HFFc6 (cell line): ENCODE data around the gene ZNF630. TPM values are rescaled to one million over a fixed set of nuclear protein-coding genes. Genes with fewer than 3 reads are reported as not detected.
"Not testable (repeated sequence)": the region's sequence is repeated elsewhere in the genome, so short reads cannot be mapped to it uniquely, and the experiment has no call there.

Experiments
- DNase-seq: peaks from one replicate; pipeline ENCODE4 v3.0.0-alpha.2; 2018
- H3K27ac Mint-ChIP-seq: 2 replicates; pipeline ENCODE4 v1.8.0; 2020; ENCODE audit warnings: mild to moderate bottlenecking, mixed read lengths
- H3K27me3 Mint-ChIP-seq: 2 replicates; pipeline ENCODE4 v1.8.0; 2021; ENCODE audit warnings: mild to moderate bottlenecking, moderate library complexity, mixed read lengths; ENCODE audit not compliant: insufficient read depth
- H3K36me3 Mint-ChIP-seq: 2 replicates; pipeline ENCODE4 v1.8.0; 2021; ENCODE audit warnings: low read depth, mixed read lengths
- H3K4me1 Mint-ChIP-seq: 2 replicates; pipeline ENCODE4 v1.8.0; 2020; ENCODE audit warnings: low read depth, mixed read lengths
- H3K4me3 Mint-ChIP-seq: 2 replicates; pipeline ENCODE4 v1.8.0; 2020; ENCODE audit warnings: mild to moderate bottlenecking, moderate library complexity, mixed read lengths
- H3K9me3 Mint-ChIP-seq: 2 replicates; pipeline ENCODE4 v1.8.0; 2020; ENCODE audit warnings: mild to moderate bottlenecking, mixed read lengths
- total RNA-seq, 6 experiments: library from RNA; stranded (reverse); fragmentation: NEBNext Ultra II Directional; extraction: Animal tissue kit (Norgen Biotek cat#: 25700); gene quantifications; 2 replicates in 1 of 6; 3 replicates in 5 of 6; pipeline ENCODE4 v1.2.3, GENCODE V29; 2021
- TF ChIP-seq, protein P1 (sequence below): fragments of 200-600 bp; sonication (generic); IDR thresholded peaks from 2 replicates; pipeline ENCODE4 v1.5.0; 2021; ENCODE audit warnings: antibody characterized with exemption, mild to moderate bottlenecking

The ZNF630 gene
- total RNA-seq, 6 experiments from 2014 or later = 0.26 to 0.87 (median 0.43) TPM

DNA sequence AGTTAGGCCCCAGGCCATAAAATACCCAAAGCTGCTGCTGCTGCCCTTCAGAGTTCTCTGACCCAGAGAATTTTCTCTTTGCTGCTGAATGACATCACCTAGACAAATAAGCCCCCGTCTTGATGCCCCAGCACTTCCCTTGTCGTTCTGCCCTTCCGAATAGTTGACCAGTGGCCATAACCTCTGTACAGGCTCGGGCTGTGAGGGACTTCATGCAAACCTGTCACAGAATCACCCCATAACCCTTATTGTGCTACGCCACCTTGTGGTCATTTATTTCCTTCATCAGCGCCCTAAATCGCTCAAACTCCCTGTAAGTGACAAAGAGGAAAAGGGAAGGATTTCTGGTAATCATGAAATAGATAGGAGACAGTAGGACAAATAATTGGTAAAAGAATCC is 45.9 kb downstream of the ZNF630 start:
- Mint-ChIP-seq H3K27ac (no peak overlapping the region), H3K9me3 (no peaks in the 10 kb centered on the region)
- TF ChIP-seq, protein P1, sequence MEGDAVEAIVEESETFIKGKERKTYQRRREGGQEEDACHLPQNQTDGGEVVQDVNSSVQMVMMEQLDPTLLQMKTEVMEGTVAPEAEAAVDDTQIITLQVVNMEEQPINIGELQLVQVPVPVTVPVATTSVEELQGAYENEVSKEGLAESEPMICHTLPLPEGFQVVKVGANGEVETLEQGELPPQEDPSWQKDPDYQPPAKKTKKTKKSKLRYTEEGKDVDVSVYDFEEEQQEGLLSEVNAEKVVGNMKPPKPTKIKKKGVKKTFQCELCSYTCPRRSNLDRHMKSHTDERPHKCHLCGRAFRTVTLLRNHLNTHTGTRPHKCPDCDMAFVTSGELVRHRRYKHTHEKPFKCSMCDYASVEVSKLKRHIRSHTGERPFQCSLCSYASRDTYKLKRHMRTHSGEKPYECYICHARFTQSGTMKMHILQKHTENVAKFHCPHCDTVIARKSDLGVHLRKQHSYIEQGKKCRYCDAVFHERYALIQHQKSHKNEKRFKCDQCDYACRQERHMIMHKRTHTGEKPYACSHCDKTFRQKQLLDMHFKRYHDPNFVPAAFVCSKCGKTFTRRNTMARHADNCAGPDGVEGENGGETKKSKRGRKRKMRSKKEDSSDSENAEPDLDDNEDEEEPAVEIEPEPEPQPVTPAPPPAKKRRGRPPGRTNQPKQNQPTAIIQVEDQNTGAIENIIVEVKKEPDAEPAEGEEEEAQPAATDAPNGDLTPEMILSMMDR = peak; percentile 81

DNA sequence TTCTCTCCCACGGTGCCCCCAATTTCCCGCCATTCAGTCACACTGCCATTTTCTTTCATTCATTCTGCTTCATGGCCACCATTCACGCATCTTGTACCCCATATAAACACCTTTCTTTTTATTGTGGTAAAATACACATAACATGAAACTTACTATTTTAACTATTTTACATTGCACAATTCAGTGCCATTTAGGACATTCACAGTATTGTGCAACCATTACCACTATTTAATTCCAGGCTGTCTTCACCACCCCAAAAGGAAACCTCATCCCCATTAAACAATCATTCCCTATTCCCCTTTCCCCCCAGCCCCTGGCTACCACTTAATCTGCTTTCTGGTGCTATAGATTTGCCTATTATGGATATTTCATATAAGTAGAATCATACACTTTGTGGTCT is 48.7 kb downstream of the ZNF630 start:
- peaks cover 6% of the 10 kb centered on the region for H3K4me1 Mint-ChIP-seq
- no peaks in the 10 kb centered on the region for H3K9me3 Mint-ChIP-seq
- no peak overlapping the region for H3K27ac Mint-ChIP-seq
- H3K27me3 Mint-ChIP-seq = peaks cover 3% of the 10 kb centered on the region
- no peak for DNase-seq
- H3K36me3 Mint-ChIP-seq = no peaks in the 10 kb centered on the region
- H3K4me3 Mint-ChIP-seq = 0 out of 2 replicates have a peak overlapping the region, but pooled peaks have one; percentile 11
- TF ChIP-seq, protein P1 = no peak

More for the DNA sequence above, 45.9 kb downstream of the ZNF630 start:
- H3K36me3 Mint-ChIP-seq = no peaks in the 10 kb centered on the region
- peaks cover 5% of the 10 kb centered on the region for H3K27me3 Mint-ChIP-seq
- no peak overlapping the region for H3K4me3 Mint-ChIP-seq
- DNase-seq = peak; percentile 34
- peaks cover 6% of the 10 kb centered on the region for H3K4me1 Mint-ChIP-seq

DNA sequence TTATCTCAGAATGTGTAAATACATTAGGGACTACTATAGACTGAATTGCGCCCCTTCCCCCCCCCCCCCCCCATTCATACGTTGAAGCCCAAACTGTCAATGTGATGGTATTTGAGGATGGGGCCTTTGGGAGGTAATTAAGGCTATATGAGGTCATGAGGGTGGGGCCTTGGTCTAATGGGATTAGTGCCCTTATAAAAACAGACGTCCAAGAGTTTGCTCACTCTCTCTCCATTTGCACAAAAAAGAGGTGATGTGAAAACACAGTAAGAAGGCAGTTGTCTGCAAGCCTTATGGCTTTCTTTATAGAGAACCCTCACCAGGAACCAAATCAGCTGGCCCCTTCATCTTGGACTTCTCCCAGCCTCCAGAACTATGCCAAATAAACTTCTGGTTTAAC is 49.3 kb downstream of the ZNF630 start:
- Mint-ChIP-seq H3K27me3 (peaks cover 3% of the 10 kb centered on the region), H3K27ac (no peak overlapping the region), H3K9me3 (no peaks in the 10 kb centered on the region), H3K4me3 (no peak overlapping the region), H3K4me1 (peaks cover 6% of the 10 kb centered on the region), H3K36me3 (no peaks in the 10 kb centered on the region)
- TF ChIP-seq, protein P1 = no peak
- no peak for DNase-seq

DNA sequence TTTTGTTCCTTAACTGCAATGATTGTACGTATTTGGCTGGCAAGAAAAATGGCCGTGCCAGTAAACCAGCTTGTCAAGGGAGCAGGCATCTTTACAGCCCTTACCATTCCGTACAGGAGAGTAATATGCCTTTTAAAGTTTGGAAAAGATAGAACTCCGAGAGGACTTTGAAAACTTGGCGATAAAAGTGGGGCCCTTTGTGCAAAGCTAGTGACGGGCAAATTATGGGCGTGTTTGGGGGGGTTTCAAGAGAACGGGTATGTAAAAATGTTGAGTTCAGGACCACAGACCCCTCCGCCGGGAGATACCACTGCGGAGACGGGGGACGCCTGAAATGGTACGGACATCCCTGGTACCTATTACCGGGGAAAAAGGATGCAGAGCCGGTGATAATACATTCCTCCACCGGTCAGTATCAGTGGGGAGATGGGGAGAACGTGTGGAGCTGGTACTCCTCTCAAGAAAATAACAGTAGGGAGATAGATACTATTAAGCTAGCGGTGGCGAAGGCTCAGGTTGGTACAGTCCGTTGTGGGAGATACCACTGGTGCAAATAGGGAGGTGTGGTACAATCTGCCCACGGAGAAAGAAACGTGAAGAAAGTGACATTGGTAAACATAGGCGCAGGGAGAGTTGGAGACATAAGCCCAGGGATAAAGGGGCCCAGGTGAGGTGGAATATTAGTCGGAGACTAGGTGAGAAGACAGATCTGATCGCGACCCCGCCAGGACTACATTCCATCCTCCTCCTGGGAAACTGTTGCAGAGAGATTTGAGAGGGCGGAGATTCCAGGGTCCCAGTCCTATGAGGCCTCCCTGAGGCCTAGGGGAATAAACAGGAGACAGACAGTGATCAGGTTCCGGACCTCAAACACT is 50.2 kb downstream of the ZNF630 start:
- Mint-ChIP-seq H3K4me3 (peak overlapping the region; percentile 90), H3K36me3 (no peaks in the 10 kb centered on the region), H3K27ac (peak overlapping the region; percentile 98), H3K9me3 (no peaks in the 10 kb centered on the region), H3K4me1 (peaks cover 6% of the 10 kb centered on the region), H3K27me3 (peaks cover 3% of the 10 kb centered on the region)
- TF ChIP-seq, protein P1 = no peak
- DNase-seq = peak; percentile 67

DNA sequence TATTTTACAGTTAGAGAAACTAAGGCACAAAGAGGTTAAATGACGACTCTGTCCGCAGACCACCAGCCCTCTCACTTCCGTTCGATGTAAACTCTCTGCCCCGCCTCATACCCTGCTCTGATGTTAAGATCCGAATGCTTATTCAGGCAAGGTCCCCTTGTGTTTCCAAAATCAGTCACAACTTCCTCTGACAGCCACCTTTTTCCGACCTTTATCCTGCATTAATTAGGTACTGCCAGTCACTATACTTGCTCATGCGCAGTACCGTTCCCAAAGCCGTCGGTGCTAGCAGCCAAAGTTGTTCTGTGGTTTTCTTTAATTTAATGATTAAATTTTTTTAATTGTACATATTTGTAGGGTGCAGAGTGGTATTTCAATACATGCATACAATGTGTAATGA is 51.0 kb downstream of the ZNF630 start:
- DNase-seq, H3K4me3 Mint-ChIP-seq, H3K36me3 Mint-ChIP-seq, H3K27me3 Mint-ChIP-seq, H3K27ac Mint-ChIP-seq, H3K9me3 Mint-ChIP-seq, H3K4me1 Mint-ChIP-seq: not testable (repeated sequence)

DNA sequence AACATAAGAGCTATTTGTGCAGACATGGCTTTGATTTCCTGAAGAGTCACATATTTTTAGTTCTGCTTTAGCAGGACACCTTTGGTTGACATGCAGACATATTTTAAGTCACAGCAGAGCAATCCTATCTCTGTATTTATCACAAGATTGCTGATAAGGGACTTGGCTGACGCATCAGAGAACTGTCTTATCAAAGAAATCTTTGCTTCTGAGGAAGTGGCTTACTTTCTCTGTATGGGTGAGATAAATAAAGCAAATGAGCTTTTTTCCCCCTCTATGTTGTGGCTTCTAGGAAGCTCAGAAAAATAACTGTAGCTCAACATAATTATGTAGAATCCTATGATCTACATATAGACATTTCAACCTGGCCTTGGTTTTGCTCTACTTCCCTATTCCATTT is 51.5 kb downstream of the ZNF630 start:
- not testable (repeated sequence) for H3K4me3 Mint-ChIP-seq, DNase-seq, H3K36me3 Mint-ChIP-seq, H3K9me3 Mint-ChIP-seq, H3K4me1 Mint-ChIP-seq, H3K27ac Mint-ChIP-seq, H3K27me3 Mint-ChIP-seq

DNA sequence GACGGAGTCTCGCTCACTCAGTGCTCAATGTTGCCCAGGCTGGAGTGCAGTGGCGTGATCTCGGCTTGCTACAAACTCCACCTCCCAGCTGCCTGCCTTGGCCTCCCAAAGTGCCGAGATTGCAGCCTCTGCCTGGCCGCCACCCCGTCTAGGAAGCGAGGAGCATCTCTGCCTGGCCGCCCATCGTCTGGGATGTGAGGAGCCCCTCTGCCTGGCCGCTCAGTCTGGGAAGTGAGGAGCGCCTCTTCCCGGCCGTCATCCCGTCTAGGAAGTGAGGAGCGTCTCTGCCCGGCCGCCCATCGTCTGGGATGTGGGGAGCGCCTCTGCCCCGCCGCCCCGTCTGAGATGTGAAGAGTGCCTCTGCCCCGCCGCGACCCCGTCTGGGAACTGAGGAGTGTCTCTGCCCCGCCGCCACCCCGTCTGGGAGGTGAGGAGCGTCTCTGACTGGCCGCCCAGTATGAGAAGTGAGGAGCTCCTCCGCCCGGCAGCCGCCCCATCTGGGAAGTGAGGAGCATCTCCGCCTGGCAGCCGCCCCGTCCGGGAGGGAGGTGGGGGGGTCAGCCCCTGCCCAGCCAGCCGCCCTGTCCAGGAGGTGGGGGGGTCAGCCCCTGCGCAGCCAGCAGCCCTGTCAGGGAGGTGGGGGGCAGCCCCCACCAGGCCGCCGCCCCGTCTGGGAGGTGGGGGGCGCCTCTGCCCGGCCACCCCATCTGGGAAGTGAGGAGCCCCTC is 54.7 kb downstream of the ZNF630 start:
- not testable (repeated sequence) for H3K9me3 Mint-ChIP-seq, DNase-seq, H3K27ac Mint-ChIP-seq, H3K27me3 Mint-ChIP-seq, H3K4me1 Mint-ChIP-seq, H3K36me3 Mint-ChIP-seq, H3K4me3 Mint-ChIP-seq

DNA sequence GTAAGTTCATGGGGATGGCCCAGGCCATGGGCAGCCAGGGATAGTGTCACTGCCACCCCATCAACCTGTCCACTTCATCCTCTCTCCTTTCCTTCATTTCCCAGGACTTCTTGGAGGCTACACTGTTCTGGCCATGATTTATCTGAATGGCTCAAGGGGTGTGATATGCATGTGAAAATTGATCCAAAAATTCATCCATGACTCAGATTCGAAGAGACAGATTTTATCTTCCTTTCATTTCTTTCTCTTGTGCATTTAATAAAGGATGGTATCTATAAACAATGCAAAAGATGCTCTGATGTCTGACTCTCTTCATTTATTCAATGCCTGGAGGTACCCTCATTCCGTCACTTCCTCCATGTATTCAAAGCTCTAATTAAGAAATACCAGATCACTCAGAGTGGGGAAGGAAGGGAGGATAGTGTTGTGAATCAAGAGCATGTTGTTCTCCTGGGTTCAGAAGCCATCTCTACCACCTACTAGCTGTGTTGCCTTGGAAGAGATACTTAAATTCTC is 61.9 kb downstream of the ZNF630 start:
- H3K4me1 Mint-ChIP-seq, H3K36me3 Mint-ChIP-seq, H3K27ac Mint-ChIP-seq, H3K4me3 Mint-ChIP-seq, DNase-seq, H3K9me3 Mint-ChIP-seq, H3K27me3 Mint-ChIP-seq: not testable (repeated sequence)
